NB4 (cell line): ENCODE measurements around the gene HTR2C.
A peak's percentile ranks its signal among the peaks of the same experiment; 100 is the strongest.
"Not testable (repeated sequence)": the region's sequence is repeated elsewhere in the genome, so short reads cannot be mapped to it uniquely, and the experiment has no call there.

Experiments
- DNase-seq: peaks from one replicate; pipeline ENCODE4 v3.0.0; 2010; ENCODE audit warnings: low read depth
- H3K4me3 ChIP-seq: one replicate; pipeline ENCODE4 v1.5.1; 2011; ENCODE audit warnings: mild to moderate bottlenecking, low read depth, low read length, moderate library complexity
- CTCF ChIP-seq: IDR thresholded peaks from one replicate; pipeline ENCODE4 v1.5.1; 2012; ENCODE audit warnings: low read depth, low read length
- MAX ChIP-seq: IDR thresholded peaks from 2 replicates; pipeline ENCODE4 v1.6.1; 2011; ENCODE audit warnings: low read depth, low read length
- MYC ChIP-seq: IDR thresholded peaks from 2 replicates; pipeline ENCODE4 v1.6.1; 2011; ENCODE audit warnings: low read depth, low read length
- POLR2A ChIP-seq: IDR thresholded peaks from 2 replicates; pipeline ENCODE4 v1.6.1; 2011; ENCODE audit warnings: mild to moderate bottlenecking; ENCODE audit not compliant: insufficient read length; ENCODE audit errors: extremely low read depth

The HTR2C gene

GRCh38 chrX:114675365-114675764 is 91.5 kb downstream of the HTR2C start:
- H3K4me3 ChIP-seq = no peak overlapping the region
- TF ChIP-seq POLR2A (no peak), CTCF (no peak), MYC (no peak), MAX (no peak)
- DNase-seq = no peak

DNA sequence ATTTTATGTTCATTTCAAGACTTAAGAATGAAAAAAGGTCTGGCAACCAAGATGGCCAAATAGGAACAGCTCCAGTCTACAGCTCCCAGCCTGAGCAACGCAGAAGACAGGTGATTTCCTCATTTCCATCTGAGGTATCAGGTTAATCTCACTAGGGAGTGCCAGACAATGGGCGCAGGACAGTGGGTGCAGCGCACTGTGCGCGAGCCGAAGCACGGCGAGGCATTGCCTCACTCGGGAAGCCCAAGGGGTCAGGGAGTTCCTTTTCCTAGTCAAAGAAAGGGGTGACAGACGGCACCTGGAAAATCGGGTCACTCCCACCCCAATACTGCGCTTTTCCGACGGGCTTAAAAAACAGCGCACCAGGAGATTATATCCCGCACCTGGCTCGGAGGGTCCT is 116.6 kb downstream of the HTR2C start:
- not testable (repeated sequence) for DNase-seq, H3K4me3 ChIP-seq

DNA sequence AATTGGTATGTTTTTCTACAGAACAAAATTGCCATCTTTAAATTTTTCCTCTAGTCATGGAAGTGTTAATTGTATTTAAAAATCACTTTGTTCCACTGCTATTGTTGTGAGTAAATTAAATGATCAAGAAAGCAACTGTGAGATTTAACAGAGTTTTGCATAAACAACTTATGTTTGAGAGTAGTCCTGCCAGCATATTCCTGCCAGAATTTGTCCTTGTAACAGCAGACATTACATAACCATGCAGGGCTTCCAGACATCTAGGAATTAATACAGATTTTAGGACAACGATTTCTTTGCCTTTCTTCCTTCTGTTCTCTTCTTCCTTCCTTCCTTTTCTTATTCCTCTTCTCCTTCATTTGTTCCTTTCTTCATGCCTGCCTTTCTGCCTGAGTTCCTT is 125.5 kb downstream of the HTR2C start:
- TF ChIP-seq POLR2A (no peak), MYC (no peak), CTCF (no peak), MAX (no peak)
- DNase-seq = no peak
- no peak overlapping the region for H3K4me3 ChIP-seq

DNA sequence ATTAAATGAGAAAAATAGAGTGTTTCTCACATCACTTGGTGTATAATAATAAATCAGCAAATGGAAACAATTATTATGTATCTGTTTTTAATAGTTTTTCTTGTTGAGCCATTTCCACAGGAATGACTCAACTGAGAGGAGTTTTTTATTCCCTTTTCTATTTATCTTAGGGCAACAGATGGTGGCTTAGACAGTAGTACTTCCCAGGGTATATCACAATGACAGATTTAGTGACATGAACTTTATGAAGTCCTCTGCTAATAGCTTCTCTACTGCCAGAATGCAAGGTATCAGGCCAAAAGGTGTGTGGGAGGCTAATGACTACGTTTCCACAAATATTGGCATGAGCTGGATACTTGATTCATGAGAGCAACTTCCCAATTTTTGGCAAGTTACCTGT is 126.7 kb downstream of the HTR2C start:
- no peak for TF ChIP-seq CTCF
- TF ChIP-seq MAX = no peak
- no peak for TF ChIP-seq MYC
- no peak for TF ChIP-seq POLR2A
- H3K4me3 ChIP-seq = no peak overlapping the region
- no peak for DNase-seq

GRCh38 chrX:114712466-114712865 is 128.6 kb downstream of the HTR2C start:
- no peak for DNase-seq
- no peak for TF ChIP-seq CTCF
- TF ChIP-seq MYC = no peak
- no peak for TF ChIP-seq POLR2A
- TF ChIP-seq MAX = no peak

DNA sequence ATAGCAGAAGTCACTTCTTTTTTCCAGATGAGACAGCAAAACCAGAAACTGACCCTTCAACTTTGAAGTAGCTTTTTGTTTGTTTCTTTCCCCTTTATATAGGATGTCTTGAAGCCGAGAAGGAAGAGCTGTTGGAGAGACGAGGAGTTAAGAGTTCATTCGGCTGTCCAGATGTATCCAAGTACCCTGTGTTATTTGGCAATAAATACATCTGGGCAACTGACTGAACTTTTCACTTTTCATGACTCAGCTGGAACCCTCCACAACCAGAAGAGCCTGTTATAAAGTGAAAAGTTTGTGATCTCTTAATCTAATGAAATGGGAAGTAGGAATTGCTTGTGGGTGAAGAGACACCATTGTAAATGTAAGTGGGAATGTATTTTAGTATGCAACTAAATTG is 131.2 kb downstream of the HTR2C start:
- TF ChIP-seq CTCF (no peak), MAX (no peak), POLR2A (no peak), MYC (no peak)
- no peak overlapping the region for H3K4me3 ChIP-seq
- DNase-seq = no peak

More at GRCh38 chrX:114712466-114712865, 128.6 kb downstream of the HTR2C start:
- H3K4me3 ChIP-seq = no peak overlapping the region

GRCh38 chrX:114717921-114718320 is 134.0 kb downstream of the HTR2C start:
- H3K4me3 ChIP-seq = no peak overlapping the region
- no peak for TF ChIP-seq POLR2A
- no peak for TF ChIP-seq MYC
- TF ChIP-seq CTCF = peak; percentile 49
- no peak for TF ChIP-seq MAX
- peak; percentile 19 for DNase-seq
